Adrenal gland (tissue), 5 donors: ENCODE measurements around the gene HOXA10.

Source experiments
- POLR2A ChIP-seq, 2 donors: fragments of 450-650 bp; IDR thresholded peaks; one replicate each; pipeline ENCODE4 v1.6.1; 2017; ENCODE audit warnings: antibody characterized with exemption in 2 of 2, mild to moderate bottlenecking in 2 of 2, moderate library complexity in 1 of 2
- TF ChIP-seq, protein P1 (sequence below), 6 experiments: fragments of 450-650 bp in 4 of 6; fragments of 200-600 bp in 2 of 6; sonication (generic) in 1 of 6; IDR thresholded peaks; 1 replicate in 5 of 6; 2 replicates in 1 of 6; pipeline versions ENCODE4 v1.5.1 to v1.8.0; 2016 to 2021; ENCODE audit warnings: antibody characterized with exemption in 6 of 6, mild to moderate bottlenecking in 2 of 6, moderate library complexity in 1 of 6
- donor health status: DM: no; HTN: no; CAD: no.

GRCh38 chr7:27170426-27171324, 3.4 kb downstream of the HOXA10 start:
- TF ChIP-seq, protein P1, sequence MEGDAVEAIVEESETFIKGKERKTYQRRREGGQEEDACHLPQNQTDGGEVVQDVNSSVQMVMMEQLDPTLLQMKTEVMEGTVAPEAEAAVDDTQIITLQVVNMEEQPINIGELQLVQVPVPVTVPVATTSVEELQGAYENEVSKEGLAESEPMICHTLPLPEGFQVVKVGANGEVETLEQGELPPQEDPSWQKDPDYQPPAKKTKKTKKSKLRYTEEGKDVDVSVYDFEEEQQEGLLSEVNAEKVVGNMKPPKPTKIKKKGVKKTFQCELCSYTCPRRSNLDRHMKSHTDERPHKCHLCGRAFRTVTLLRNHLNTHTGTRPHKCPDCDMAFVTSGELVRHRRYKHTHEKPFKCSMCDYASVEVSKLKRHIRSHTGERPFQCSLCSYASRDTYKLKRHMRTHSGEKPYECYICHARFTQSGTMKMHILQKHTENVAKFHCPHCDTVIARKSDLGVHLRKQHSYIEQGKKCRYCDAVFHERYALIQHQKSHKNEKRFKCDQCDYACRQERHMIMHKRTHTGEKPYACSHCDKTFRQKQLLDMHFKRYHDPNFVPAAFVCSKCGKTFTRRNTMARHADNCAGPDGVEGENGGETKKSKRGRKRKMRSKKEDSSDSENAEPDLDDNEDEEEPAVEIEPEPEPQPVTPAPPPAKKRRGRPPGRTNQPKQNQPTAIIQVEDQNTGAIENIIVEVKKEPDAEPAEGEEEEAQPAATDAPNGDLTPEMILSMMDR (IDR thresholded peaks at IDR 0.05) = no peak
- TF ChIP-seq POLR2A (IDR thresholded peaks at IDR 0.05) = no peak
